GM12878 (cell line): ENCODE data around the gene STK35. TPM values are rescaled to one million over a fixed set of nuclear protein-coding genes. Genes with fewer than 3 reads are reported as not detected.

Experiments
- ATAC-seq: fragments of 200-7000 bp; cut with Tn5 transposase; 3 replicates; pipeline ENCODE4 v1.9.1; 2020; ENCODE audit warnings: mild to moderate bottlenecking, moderate library complexity
- BruUV-seq: library from RNA; stranded (reverse); fragments of 400-500 nt; replicated peaks from 2 replicates; lab custom pipeline; 2021; lab: Mats Ljungman, UMichigan
- CTCF ChIA-PET: fragments of 300-600 bp; sonication (Branson Sonifier 250); formaldehyde crosslinking; extraction: SDS; loops from one replicate; lab custom pipeline; 2021; ENCODE audit warnings: inconsistent platforms; lab: Yijun Ruan, JAX
- POLR2A ChIA-PET: fragments of 350-600 bp; formaldehyde crosslinking; extraction: SDS; loops from one replicate; lab custom pipeline; 2021; ENCODE audit warnings: inconsistent platforms; lab: Charles Lee
- RAD21 ChIA-PET: fragments of 300-600 bp; sonication (Branson Sonifier 250); formaldehyde crosslinking; loops from one replicate; lab custom pipeline; 2023; ENCODE audit warnings: antibody characterized with exemption; ENCODE audit not compliant: unreplicated experiment; lab: Charles Lee
- SMC1A ChIA-PET: fragments of 300-600 bp; sonication (Branson Sonifier 250); formaldehyde crosslinking; loops from one replicate; lab custom pipeline; 2023; ENCODE audit not compliant: unreplicated experiment, uncharacterized antibody; lab: Charles Lee
- DNase-seq: peaks from one replicate; pipeline ENCODE4 v3.0.0-alpha.2; 2011; ENCODE audit warnings: low read depth, low spot score
- FAIRE-seq: peaks from 3 replicates; lab custom pipeline; 2011; peaks lifted over from hg19 to GRCh38; lab: Jason Lieb, UNC
- H2AFZ ChIP-seq: 2 replicates; pipeline ENCODE4 v1.6.0; 2011; ENCODE audit warnings: low read depth, low read length, control low read depth; ENCODE audit not compliant: control insufficient read depth
- H3K27ac ChIP-seq: 2 replicates; pipeline ENCODE4 v1.5.1; 2011; ENCODE audit warnings: control low read depth; ENCODE audit not compliant: control insufficient read depth, insufficient read depth
- H3K27me3 ChIP-seq, 2 experiments: replicated peaks in 1 of 2; 2 replicates each; pipeline versions ENCODE4 v1.6.0 to v1.6.1; 2011; ENCODE audit warnings: low read length in 1 of 2; ENCODE audit not compliant: control insufficient read depth in 2 of 2, insufficient read depth in 2 of 2
- H3K36me3 ChIP-seq, 2 experiments: 2 replicates each; pipeline ENCODE4 v1.5.1; 2011; ENCODE audit warnings: low read length in 1 of 2; ENCODE audit not compliant: control insufficient read depth in 2 of 2, insufficient read depth in 2 of 2
- H3K4me1 ChIP-seq: 2 replicates; pipeline ENCODE4 v1.6.1; 2011; ENCODE audit warnings: mild to moderate bottlenecking, low read length, moderate library complexity, mixed read lengths; ENCODE audit not compliant: control insufficient read depth, insufficient read depth
- H3K4me2 ChIP-seq: 2 replicates; pipeline ENCODE4 v1.6.0; 2011; ENCODE audit warnings: control low read depth; ENCODE audit not compliant: control insufficient read depth, insufficient read depth
- H3K4me3 ChIP-seq: fragments of 200-600 bp; sonication (generic); 2 replicates; pipeline ENCODE4 v1.5.1; 2016
- H3K79me2 ChIP-seq: 2 replicates; pipeline ENCODE4 v1.6.0; 2011; ENCODE audit warnings: low read length; ENCODE audit not compliant: control insufficient read depth, insufficient read depth
- H3K9ac ChIP-seq: 2 replicates; pipeline ENCODE4 v1.8.0; 2011; ENCODE audit warnings: low read length, control low read depth, mixed read lengths; ENCODE audit not compliant: control insufficient read depth, insufficient read depth
- H3K9me3 ChIP-seq: replicated peaks from 3 replicates; pipeline ENCODE4 v1.5.1; 2011; ENCODE audit warnings: mild to moderate bottlenecking, low read length; ENCODE audit not compliant: control insufficient read depth, insufficient read depth
- H4K20me1 ChIP-seq: 2 replicates; pipeline ENCODE4 v1.6.0; 2011; ENCODE audit not compliant: control insufficient read depth, insufficient read depth
- MEF2B ChIP-seq: fragments of 450-650 bp; IDR thresholded peaks from 2 replicates; pipeline ENCODE4 v1.6.1; 2018; ENCODE audit warnings: mild to moderate bottlenecking, moderate library complexity; ENCODE audit not compliant: partially characterized antibody, poor library complexity, severe bottlenecking
- TCF12 ChIP-seq: IDR thresholded peaks from 2 replicates; pipeline ENCODE4 v1.6.1; 2011; ENCODE audit warnings: low read depth, mild to moderate bottlenecking, low read length
- WGBS: methylation state at CpG from one replicate; pipeline ENCODE4 v1.1.6; 2016; ENCODE audit warnings: low lambda C conversion rate; ENCODE audit not compliant: insufficient replicate concordance, insufficient coverage; ENCODE audit errors: missing lambda C conversion rate; 5-methylcytosine and 5-hydroxymethylcytosine counted together
- in situ Hi-C: fragments of 300-500 bp; cut with MboI; formaldehyde crosslinking; loops from 9 replicates; pipeline ENCODE4 v1.14.3; 2018; ENCODE audit warnings: mixed read lengths
- intact Hi-C: fragments of 100-400 bp; cut with micrococcal nuclease; formaldehyde crosslinking; loops from one replicate; pipeline ENCODE4 v1.14.2; 2022; ENCODE audit not compliant: unreplicated experiment
- polyA plus RNA-seq, 11 experiments: library from polyadenylated mRNA; depleted of rRNA in 4 of 11; unstranded in 6 of 11; stranded (reverse) in 5 of 11; fragments of >200 nt; fragmentation: Nextera tagmentation in 4 of 11; fragmentation: Illumina TruSeq in 1 of 11; extraction: Ambion mirVana in 4 of 11; extraction: Trizol in 1 of 11; gene quantifications; 1 replicate in 1 of 11; 2 replicates in 10 of 11; pipeline versions ENCODE4 v1.2.1 to v1.2.3, GENCODE V29; 2011 to 2016; ENCODE audit warnings: inconsistent platforms in 2 of 11, missing spikeins in 2 of 11, low read depth in 1 of 11
- total RNA-seq, 4 experiments: library from RNA; depleted of rRNA in 3 of 4; stranded (reverse); fragments of >200 nt in 3 of 4; fragmentation: Illumina TruSeq in 1 of 4; extraction: Trizol in 1 of 4; gene quantifications; 2 replicates each; pipeline versions ENCODE4 v1.2.1 to v1.2.3, GENCODE V29; 2013 to 2021
- TF ChIP-seq, protein P1 (sequence below): IDR thresholded peaks from 2 replicates; pipeline ENCODE4 v1.6.1; 2012; ENCODE audit warnings: low read length, inconsistent platforms
- TF ChIP-seq, protein P2 (sequence below): fragments of 450-650 bp; IDR thresholded peaks from 2 replicates; pipeline ENCODE4 v1.6.1; 2016; ENCODE audit warnings: mild to moderate bottlenecking
- TF ChIP-seq, protein P3 (sequence below): IDR thresholded peaks from 2 replicates; pipeline ENCODE4 v1.6.1; 2012; ENCODE audit warnings: improper control_type of control experiment, low read depth, low read length; ENCODE audit not compliant: insufficient replicate concordance
- TF ChIP-seq, protein P4 (sequence below), 3 experiments: IDR thresholded peaks in 2 of 3; conservative IDR thresholded peaks in 1 of 3; 2 replicates each; pipeline ENCODE4 v1.5.1; 2011; ENCODE audit warnings: low read depth in 3 of 3, low read length in 3 of 3, mild to moderate bottlenecking in 3 of 3, control low read depth in 2 of 3, moderate library complexity in 2 of 3, inconsistent platforms in 1 of 3, mixed read lengths in 1 of 3; ENCODE audit not compliant: control insufficient read depth in 2 of 3, insufficient read depth in 1 of 3; ENCODE audit errors: extremely low read depth in 1 of 3

The STK35 gene
- total and polyA plus RNA-seq, 10 of the 15 experiments (the other 5 are each of a cell fraction or from before 2014, with no cell fraction given), result 2.9 to 19.4 (median 9.6) TPM

DNA sequence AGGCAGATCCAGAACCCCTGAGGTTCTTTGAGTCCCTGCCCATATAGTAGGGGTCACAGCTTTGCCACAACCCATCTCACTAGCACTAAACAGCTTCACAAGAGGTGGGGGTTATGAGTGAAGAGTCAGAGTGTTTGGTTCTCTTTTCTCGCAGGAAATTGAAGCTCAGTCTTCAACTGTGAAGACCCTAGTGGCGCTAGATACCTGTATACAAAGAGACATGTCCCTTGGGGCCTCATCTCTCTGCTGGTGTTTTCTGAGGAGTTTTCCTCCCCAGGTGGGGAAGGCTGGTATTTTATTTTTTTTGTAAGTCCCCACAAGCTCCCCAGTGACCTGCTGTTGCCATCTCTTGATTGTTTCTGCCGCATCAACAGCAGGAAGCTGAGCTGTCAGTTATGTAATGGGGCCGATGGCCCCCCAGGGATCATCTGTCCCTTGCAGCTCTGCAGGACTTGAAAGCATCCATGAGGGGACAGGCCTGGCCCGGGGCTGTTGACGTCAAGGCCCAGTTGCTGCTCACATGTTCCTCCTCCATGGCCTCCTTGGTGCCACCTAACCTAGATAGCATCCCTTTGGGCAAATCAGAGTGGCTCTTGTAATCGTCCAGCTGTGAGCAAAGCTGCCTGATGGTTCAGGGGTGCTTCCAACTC is 23.1 kb downstream of the STK35 start:
- ChIA-PET POLR2A (interaction anchor here (0.5 to 0.8 kb wide), 2 partner anchors 17 to 274 kb away, joined by 4 to 5 read pairs; no protein-coding TSS in a partner anchor), CTCF (interaction anchor here (0.8 to 2.3 kb wide), 13 partner anchors 9 to 397 kb away, joined by 3 to 11 read pairs (median 5); no protein-coding TSS in a partner anchor), RAD21 (interaction anchor here (0.8 to 1.4 kb wide), 4 partner anchors 11 to 47 kb away, joined by 3 to 5 read pairs (median 4); no protein-coding TSS in a partner anchor), SMC1A (interaction anchor here (0.8 to 1.5 kb wide), 8 partner anchors 9 to 321 kb away, joined by 3 to 6 read pairs (median 4); partner anchors contain the start of gene STK35)
- peak; percentile 67 for ATAC-seq
- 12% methylated on average over 7 of the region's 7 CpGs for WGBS
- Histone ChIP-seq H3K27me3 (no peaks in the 10 kb centered on the region), H3K4me2 (no peak overlapping the region), H4K20me1 (no peaks in the 10 kb centered on the region), H3K36me3 (peaks cover 3 to 18% of the 10 kb centered on the region in 2 experiments; a peak in 3 of 4 replicates), H3K79me2 (peaks cover 15% of the 10 kb centered on the region), H3K27ac (no peak overlapping the region), H3K4me1 (no peaks in the 10 kb centered on the region; the same call in 1 of the 2 replicates), H3K9ac (no peak overlapping the region), H2AFZ (no peak overlapping the region), H3K4me3 (no peak overlapping the region), H3K9me3 (no peaks in the 10 kb centered on the region)
- intact Hi-C loops (no loop called here), in situ Hi-C loops (no loop called here)
- DNase-seq, result no peak
- BruUV-seq, result no TSS peak
- TF ChIP-seq, protein P1, sequence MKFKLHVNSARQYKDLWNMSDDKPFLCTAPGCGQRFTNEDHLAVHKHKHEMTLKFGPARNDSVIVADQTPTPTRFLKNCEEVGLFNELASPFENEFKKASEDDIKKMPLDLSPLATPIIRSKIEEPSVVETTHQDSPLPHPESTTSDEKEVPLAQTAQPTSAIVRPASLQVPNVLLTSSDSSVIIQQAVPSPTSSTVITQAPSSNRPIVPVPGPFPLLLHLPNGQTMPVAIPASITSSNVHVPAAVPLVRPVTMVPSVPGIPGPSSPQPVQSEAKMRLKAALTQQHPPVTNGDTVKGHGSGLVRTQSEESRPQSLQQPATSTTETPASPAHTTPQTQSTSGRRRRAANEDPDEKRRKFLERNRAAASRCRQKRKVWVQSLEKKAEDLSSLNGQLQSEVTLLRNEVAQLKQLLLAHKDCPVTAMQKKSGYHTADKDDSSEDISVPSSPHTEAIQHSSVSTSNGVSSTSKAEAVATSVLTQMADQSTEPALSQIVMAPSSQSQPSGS, result no peak
- TF ChIP-seq, protein P2, sequence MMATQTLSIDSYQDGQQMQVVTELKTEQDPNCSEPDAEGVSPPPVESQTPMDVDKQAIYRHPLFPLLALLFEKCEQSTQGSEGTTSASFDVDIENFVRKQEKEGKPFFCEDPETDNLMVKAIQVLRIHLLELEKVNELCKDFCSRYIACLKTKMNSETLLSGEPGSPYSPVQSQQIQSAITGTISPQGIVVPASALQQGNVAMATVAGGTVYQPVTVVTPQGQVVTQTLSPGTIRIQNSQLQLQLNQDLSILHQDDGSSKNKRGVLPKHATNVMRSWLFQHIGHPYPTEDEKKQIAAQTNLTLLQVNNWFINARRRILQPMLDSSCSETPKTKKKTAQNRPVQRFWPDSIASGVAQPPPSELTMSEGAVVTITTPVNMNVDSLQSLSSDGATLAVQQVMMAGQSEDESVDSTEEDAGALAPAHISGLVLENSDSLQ, result peak; percentile 26; the same call in 1 of the 2 replicates
- TF ChIP-seq TCF12 (no peak), MEF2B (peak; percentile 77)
- TF ChIP-seq, protein P3, sequence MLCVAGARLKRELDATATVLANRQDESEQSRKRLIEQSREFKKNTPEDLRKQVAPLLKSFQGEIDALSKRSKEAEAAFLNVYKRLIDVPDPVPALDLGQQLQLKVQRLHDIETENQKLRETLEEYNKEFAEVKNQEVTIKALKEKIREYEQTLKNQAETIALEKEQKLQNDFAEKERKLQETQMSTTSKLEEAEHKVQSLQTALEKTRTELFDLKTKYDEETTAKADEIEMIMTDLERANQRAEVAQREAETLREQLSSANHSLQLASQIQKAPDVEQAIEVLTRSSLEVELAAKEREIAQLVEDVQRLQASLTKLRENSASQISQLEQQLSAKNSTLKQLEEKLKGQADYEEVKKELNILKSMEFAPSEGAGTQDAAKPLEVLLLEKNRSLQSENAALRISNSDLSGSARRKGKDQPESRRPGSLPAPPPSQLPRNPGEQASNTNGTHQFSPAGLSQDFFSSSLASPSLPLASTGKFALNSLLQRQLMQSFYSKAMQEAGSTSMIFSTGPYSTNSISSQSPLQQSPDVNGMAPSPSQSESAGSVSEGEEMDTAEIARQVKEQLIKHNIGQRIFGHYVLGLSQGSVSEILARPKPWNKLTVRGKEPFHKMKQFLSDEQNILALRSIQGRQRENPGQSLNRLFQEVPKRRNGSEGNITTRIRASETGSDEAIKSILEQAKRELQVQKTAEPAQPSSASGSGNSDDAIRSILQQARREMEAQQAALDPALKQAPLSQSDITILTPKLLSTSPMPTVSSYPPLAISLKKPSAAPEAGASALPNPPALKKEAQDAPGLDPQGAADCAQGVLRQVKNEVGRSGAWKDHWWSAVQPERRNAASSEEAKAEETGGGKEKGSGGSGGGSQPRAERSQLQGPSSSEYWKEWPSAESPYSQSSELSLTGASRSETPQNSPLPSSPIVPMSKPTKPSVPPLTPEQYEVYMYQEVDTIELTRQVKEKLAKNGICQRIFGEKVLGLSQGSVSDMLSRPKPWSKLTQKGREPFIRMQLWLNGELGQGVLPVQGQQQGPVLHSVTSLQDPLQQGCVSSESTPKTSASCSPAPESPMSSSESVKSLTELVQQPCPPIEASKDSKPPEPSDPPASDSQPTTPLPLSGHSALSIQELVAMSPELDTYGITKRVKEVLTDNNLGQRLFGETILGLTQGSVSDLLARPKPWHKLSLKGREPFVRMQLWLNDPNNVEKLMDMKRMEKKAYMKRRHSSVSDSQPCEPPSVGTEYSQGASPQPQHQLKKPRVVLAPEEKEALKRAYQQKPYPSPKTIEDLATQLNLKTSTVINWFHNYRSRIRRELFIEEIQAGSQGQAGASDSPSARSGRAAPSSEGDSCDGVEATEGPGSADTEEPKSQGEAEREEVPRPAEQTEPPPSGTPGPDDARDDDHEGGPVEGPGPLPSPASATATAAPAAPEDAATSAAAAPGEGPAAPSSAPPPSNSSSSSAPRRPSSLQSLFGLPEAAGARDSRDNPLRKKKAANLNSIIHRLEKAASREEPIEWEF, result no peak
- TF ChIP-seq, protein P4, sequence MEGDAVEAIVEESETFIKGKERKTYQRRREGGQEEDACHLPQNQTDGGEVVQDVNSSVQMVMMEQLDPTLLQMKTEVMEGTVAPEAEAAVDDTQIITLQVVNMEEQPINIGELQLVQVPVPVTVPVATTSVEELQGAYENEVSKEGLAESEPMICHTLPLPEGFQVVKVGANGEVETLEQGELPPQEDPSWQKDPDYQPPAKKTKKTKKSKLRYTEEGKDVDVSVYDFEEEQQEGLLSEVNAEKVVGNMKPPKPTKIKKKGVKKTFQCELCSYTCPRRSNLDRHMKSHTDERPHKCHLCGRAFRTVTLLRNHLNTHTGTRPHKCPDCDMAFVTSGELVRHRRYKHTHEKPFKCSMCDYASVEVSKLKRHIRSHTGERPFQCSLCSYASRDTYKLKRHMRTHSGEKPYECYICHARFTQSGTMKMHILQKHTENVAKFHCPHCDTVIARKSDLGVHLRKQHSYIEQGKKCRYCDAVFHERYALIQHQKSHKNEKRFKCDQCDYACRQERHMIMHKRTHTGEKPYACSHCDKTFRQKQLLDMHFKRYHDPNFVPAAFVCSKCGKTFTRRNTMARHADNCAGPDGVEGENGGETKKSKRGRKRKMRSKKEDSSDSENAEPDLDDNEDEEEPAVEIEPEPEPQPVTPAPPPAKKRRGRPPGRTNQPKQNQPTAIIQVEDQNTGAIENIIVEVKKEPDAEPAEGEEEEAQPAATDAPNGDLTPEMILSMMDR (IDR thresholded peaks at IDR 0.05 in 2 of 3, conservative IDR thresholded peaks at IDR 0.05 in 1 of 3; ENCODE audit: control insufficient read depth in 2 of 3, extremely low read depth in 1 of 3, insufficient read depth in 1 of 3, low read depth in 3 of 3, low read length in 3 of 3), result 0 out of 6 replicates have a peak, but pooled peaks of 1 of the 3 experiments have one; percentile 5
- FAIRE-seq, result no peak
